GM18861 (cell line): ENCODE results near the gene PAK6.

Experiments
- ATAC-seq: cut with Tn5 transposase; IDR thresholded peaks from one replicate; pipeline ENCODE4 v1.9.1; 2021; ENCODE audit not compliant: unreplicated experiment

The PAK6 gene

DNA sequence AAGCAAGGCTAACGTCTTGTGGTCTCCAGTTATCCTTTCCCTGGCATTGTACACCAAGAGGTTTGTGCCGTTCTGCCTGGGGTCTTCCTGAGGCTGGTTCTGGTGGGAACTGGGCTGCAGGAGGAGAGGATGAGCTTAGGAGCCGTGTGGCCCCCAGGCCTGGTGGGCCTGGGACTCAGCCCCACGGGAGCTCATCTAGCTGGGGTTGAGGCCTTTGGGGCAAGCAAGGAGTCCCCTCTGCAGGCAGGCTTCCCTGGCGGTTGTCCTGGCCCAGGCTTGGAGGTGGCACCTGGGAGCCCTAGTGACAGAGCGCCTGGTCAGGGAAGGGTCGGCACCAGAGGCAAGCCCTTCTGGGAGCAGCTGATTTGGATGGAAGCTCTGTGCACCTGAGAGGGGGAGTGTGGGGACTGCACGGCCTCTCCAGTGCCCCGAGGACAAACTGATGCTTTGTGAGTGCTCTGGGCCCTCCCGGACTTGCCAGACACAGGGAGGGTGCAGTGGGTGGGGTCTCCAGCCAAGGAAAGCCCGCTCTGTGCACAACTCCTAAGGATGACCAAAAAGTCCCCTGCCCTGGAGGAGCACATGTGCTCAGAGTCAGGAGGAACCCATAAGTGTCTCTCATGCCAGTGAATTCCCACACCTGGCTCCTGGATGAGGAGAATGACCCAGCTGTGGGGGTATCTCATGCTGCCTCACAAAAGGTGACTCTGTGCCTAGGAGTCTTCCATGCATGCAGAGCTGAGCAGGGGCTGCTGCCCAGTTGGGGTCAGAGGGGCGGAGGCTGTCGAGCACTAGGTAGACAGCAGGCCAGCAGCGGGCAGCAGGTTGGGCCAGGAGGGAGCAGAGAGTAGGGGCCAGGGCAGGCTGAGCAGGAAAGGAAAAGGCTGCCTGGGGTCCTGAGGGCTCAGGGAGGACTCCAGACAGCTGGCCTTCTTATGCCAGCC, 2.7 kb downstream of the PAK6 start:
- no peak for ATAC-seq

DNA sequence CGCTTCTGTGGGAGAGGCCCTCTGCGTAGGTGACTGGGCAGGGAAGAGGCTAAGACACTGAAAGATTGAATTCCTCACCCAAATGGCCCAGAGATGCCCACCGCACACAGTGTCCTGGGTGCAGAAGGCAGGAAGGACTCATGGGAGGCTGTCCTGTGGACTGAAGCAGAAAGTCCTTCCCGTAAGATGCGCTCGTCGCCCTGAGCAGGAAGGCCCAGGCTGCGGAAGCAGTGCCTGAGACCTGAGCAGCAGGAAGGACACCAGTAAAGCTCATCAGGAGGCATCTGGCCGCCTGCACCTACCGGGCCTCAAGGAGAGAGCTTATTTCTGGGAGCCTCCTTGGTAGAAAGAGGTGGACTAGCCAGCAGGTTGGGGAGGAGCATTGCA, 3.3 kb downstream of the PAK6 start:
- no peak for ATAC-seq

DNA sequence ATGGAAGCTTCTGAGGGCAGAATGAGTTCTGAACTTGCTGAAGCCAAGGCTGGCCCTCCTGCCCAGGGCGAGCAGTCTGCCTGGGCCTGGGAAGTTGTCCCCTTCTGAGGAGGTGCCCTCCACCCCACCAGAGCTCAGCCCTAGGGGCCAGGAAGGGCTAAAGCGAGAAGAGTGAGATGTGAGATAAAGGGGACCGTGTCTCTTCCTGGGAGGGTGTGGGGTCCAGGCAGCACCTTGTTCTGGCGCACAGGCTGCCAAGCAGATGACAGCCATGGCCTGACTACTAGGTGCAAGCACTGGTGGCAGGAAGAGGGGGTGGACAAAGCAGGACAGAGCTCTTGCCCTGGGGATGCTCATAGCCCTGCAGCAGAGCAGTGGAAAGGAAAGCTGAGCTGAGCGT, 3.7 kb downstream of the PAK6 start:
- ATAC-seq = no peak

DNA sequence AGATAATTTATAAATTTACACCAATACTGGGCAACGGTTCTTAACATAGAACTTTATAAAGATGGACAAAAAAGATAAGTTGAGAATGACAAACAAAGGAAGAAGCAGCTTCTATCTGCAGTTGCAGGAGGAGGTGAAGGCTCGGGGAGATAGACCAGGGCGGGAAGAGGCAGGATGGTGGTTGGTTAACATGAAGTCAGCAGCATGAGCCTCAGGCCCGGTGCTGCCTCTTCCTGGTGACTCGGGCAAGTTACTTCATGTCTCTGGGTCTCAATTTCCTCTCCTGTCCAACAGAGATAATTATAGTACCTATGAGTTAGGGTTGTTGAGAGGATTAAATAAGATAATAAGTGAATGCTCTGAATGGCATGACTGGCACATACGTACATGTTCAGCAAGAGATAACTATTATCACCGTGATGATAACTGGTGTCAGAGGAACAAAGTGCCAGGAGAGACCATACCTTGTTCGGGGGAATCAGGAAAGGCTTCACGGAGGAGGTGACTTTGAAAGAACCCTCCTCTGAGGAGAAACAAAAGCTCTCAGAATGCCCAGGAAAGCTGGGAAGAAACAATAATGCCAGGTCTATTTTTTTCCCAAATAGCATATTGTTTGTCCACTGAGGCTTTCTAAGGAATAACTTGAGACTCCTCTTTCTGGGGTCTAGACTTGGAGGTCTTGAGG, 4.4 kb downstream of the PAK6 start:
- no peak for ATAC-seq

DNA sequence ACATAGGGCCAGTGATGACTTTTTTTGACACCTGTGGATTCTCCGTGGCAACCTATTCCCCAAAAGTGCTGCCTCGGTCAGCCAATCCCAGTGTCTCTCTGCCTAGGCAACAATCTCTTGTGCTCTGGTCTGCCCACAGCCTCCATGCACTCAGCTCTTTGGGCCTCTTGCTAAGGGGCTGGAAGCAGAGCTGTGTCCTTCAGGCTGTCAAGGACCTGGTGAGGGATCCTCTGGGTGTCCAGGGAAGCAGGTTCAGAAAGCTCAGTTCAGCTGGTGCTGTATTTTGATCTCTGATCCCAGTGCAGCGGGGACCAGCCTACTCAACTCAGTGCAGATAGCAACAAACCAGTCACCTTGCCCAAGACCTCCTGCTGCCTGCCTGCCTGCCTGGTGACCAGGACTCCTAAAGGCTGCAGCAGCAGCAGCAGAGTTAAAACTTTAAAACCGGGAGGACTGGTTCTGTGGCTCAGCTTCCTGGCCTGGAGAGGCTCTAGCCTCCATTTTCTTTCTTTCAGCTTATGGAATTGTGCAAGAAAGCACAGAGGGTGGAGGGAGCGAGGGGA, 6.2 kb downstream of the PAK6 start:
- no peak for ATAC-seq

DNA sequence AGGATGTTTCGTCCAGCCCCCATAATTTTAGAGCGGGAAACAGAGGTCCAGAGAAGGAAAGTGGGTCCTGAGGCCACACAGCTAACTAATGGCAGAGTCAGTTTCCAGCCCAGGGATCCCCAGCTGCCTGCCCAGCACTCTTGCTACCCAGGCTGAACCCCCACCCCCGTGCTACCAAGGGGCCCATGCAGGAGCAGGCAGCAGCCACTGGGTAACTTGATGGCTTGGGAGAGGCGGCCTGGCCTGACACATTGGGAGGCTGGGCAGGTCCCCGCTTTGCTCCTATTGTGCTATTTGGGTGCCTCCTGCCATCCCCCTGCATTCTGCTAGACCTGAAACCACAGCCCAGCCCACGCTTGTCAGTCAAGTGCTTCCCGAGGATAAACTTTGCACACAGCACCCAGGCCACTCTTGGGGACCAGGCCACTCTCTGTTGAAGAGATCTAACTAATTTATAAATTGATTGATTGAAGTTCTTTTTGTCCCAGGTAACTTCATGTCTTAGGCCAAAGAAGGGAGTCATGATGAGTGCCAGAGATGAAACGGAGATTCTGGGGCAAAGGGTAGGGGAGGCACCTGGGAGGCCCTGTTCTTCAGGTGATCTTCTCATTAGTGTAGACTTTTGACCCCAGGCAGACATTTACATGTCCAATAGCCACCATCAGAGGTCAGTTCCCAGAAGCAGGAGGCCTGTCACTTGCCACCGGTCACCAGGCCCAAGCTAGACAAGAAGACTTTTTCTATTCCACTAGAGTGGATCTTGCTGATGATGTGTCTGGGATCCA, 7.0 kb downstream of the PAK6 start:
- ATAC-seq = no peak

DNA sequence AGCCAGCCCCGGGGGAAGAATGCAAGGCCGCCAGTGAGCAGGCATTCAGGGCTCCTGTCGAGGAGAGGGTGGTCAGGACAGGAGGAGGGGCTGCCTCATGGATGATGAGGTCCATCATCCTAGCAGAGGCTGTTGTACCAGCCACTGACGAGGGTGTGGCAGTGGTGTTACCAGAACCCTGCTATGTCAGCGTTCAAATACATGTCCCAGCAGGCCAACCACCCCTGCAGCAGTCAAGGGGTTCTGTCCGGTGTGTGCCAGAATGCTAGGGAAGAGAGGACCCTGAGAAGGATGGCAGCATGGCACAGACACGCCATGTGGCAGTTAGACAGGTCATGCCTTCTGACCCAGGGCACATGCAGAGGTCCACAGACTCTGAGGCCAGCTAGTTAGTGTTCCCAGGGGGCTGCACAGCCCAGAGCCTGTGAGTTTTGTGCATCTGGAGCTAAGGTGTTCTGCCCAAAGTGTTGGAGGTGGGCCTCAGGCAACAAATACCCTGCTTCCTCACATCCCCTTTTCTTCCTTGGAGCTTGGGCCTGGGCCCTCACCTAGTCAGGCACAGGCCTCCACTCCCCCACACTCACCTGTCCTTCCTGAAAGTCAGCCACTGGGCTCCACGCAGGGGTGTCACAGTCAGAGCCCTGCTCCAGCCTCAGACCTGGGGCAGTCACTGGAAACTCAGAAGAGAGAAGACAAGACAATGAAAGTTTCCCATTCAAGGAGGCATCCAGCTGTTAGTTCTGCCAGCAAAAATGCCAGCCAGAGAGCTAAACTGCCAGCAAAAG, 7.8 kb downstream of the PAK6 start:
- ATAC-seq = no peak

DNA sequence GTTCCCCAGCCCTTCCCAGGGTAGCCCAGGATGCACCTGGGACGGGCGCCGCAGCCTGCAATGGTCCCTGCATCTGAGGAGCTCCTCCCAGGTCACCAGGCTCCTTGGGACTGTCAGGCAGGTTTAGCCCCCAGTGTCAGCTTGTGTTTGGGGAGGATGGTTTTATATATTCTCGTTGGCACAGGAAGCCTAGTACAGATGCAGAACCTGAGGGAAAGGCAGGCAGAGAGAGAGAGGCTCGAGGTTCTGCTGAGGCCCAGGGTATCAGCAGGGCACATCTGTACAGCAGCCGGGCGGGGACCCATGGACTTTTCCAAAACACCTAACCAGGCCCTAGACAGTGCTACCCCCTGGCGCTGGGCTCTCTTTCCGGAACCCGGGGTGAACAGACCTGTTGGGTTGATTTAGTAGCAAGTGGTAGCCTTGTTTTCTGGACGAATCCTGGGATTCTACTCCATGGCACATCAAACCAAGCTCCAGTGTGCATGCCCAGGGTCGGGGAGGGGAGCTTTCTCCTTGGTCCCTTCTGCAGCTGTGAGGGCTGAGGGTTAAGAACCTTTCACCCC, 8.6 kb downstream of the PAK6 start:
- no peak for ATAC-seq

DNA sequence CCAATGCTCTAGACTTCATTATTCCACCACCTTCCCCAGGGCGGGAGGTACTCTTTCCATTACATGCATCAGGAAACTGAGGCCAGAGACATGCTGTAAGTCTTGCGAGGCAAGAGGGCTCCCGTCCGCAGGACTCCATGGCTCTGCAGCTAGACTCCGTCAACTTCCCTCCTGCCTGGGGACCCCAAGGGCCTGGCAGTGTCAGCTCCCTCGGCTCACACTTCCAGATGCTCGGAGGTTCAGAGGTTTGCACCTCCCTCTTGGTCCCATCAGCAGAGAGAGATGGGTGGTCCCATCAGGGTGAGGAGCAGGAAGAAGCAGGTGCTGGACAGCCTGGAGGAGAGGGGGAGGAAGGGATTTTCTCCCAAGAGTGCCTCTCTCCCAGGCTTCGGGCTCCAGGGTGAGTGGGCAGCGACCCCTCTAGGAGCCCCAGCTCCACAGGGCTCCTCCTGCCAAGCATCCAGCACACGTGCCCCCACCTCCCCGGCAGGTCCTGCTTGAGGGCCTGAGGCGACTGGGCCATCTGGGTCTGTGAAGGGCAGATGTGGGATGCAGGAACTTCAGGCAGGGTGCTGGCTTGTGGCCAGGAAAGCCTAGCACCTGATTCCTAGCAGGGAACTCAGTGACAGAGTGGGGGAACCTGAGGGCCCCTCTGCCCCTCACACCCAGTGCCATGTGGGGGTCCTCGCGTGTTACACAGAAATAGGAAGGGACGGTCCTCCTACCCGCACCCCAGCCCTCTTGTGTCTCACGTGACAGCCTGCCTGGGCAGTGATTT, 9.3 kb downstream of the PAK6 start:
- no peak for ATAC-seq

DNA sequence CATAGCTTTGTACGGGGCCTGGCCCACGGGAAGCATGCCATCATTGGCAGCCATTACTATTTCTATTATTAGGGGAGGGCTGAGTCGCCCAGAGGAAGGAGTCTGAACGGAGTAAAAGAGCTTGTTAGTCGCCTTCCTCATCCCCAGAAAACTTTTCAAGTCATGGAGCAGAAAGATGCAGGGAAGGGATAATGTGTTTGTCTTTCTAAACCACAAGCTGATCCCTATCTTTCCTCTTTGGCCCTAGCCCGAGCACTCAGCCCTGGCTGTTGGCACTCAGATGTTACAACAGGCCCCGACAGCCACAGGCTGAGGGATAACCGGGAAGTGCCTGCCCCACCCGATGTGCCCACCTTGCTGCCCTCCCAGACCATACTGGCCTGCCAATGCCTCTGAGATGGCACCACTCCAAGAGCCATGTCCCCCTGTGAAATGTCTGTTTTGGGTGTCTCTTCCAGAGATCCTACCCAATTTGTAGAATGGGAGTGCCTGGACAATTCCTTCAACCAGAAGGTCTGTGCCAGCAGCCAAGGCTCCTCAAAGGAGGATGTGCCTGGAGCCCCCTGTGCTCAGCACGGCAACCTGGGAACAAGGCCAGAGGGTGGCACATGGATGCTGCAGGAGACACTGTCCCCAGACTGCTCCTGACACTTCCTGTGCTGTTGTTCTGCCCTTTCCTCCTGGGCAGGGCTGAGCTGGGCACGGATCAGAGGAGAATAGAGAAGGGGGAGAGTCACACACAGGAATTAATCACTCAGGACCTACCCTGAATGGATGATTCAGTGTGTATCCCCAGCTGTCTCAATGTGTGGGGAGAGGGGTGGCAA, 10.8 kb downstream of the PAK6 start:
- ATAC-seq = no peak

DNA sequence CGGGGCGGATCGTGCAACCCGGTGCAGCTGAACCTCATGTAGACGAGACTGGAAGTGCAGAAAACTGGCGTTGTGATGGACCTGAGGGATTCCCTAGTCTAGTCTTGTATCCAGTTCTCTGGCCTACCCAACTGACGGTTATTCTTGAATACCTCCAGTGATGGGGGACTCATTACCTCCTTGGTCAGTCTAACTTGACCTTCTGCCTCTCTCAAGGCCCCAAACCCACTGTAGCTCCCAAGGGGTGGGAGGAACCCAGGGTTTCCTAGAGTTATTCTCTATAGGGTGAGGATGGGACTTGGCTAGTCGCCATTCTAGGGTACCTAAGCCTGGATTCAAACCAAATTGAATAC, 11.4 kb downstream of the PAK6 start:
- no peak for ATAC-seq

DNA sequence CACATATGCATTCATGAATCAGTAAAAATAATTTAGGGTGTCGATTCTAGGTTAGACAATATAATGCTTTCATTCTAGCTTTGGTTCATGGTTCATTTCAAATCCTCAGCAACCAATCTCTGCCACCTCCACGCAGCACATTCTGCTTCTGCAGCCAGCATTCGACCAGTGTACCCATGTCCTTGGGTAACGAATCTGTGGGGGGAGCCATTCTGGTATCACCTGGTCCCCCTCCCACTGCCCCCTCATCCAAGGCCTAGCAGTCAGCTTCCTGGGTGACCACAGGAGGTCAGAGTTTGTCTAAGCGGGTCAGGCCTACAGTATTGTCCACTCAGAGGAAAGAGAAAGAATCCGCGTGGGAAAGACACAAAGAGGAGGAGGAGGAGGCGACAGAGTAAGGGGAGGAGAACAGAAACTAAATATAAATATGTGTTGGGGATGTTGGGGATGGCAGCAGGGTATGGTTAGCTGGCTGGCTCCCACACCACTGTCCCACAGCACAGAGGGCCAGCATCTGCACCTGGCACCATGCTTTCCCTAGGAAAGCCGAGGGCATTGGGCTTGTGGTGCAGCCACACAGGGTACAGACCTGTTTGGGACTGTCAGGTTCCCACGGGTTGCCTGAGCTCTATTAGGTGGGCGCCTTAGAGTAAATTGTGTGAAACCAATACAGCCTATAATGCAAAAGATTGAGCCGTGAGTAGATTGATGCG, 12.1 kb downstream of the PAK6 start:
- ATAC-seq = no peak

DNA sequence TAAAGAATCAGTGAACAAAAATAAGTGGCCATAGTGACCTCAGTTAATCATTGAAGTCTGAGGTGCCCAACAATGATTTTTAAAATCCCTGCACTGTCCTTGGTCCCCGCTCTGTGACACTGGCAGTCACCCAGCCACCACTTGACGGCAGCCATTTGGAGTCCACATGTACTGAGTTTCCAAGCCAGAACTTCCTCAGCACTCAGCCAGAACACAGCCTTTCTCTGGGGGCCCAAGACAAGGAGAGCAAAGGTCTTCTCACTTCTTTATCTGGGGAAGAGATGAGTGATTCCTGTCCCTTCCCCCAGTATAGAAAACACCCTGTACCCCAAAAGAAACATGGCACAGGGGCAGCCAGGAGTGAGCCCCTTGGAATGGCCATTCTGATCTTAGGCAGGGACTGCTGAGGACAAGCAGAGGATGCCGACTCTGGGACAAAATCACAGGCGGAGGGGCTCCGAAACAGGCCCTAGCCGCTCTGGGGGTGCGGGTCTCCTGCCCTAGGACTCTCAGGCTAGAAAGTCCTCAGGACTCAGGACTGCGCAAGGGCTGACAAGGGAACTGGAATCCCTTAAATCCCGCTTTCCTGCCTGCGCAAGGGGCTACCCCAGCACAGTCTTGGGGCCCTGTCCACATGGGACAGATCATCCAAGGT, 12.8 kb downstream of the PAK6 start:
- no peak for ATAC-seq

DNA sequence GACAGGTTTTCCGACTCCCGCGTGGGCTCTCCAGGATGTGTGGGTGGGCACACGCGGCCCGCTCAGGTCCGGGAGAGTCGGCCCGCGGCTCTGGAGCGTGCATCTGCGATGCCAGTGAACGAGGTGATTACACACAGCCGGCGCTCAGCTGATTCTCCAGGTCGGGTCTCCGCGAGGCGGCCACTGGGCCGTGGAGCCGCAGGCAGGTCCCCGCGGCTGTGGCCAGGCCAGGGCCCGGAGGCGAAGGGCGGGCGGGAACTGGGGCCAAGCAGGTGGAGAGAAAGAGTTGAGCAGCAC, 13.2 kb downstream of the PAK6 start:
- no peak for ATAC-seq

DNA sequence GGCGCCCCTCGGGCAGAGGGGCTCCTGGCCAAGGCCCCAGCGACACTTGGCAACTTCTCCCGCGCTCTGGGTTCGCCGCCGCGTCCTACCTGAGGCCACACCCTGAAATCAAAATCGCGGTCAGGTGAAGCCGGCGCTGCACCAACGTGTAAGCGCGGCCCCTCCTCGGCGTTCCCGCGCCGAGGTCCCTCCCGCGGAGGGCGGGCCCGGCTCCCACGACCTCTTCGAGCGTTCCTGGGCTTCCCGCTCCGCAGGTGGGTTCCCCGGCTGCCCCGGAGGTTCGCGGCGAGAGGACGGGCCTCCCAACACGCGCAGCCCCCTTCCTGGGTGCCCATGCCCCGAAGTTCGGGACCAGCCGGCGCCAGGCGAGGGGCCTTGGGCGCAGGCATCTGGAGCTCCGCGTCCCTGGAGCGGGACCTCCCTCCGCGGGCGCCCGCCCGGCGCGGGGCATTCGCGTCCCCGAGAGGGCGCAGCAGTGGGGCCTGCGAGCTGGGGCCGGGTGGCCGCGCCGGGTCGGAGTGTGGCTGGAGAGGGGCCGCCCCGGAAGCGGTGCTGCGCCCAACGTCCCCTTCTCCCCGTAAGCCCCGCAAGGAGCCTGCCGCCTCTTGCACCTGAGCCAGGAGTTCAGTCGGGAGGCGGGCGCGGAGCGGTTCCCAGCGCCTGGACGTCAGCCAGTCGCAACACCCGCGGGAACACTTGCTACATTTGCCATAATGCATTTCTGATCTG, 13.7 kb downstream of the PAK6 start:
- no peak for ATAC-seq

DNA sequence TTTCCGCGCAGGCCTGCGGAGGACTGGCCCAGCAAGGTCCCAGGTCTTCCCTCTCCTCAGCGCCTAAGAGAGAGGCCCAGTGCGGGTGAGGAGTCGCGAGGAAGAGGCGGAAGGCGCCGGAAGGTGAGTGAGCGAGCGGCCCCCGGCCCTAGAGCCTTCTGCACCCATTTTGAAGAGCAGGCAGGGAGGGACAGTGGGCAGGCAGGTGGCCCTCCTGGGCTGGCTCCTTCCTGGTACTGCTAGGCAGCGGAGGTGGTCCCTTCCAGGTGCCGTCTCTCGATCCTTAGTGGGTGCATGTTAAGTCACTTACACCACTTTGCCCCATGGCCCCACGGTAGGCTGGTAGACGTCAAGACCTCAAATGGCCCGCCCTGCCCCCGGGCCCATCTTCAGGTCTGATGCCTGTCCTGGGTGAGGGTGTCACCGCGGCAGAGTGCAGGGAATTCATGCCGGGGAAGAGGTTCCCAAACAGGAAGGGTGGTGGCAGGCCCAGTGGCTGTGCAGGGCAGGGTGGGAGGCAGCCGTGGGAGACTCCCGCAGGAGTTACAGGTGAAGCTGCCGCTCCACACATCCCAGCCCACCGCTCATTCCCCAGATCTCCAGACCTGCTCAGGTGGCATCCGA, 14.4 kb downstream of the PAK6 start:
- no peak for ATAC-seq

DNA sequence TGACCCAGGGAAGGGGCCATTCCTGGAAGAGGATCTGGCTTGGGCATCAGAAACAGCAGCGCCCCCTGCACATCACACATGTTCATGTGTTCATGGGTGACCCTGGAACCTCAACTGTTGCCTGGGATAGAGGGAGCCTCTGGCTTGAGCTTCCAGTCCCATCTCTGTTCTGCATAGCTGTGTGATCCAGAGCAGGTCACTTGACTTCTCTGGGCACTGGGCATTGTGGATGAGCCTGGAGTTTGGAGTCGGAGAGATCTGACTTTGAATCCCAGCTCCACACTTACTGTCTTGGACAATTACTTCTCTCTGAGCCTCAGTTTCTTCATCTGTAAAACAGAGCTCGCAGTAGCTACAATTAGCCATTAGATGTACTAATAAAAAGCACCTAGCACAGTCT, 15.6 kb downstream of the PAK6 start:
- no peak for ATAC-seq
